ENCODE results near the gene CLDN19. TPM values are rescaled to one million over a fixed set of nuclear protein-coding genes. Genes with fewer than 3 reads are reported as not detected.

CLDN19 gene
- total RNA-seq, 1 donor from 2014 or later, result not detected

DNA sequence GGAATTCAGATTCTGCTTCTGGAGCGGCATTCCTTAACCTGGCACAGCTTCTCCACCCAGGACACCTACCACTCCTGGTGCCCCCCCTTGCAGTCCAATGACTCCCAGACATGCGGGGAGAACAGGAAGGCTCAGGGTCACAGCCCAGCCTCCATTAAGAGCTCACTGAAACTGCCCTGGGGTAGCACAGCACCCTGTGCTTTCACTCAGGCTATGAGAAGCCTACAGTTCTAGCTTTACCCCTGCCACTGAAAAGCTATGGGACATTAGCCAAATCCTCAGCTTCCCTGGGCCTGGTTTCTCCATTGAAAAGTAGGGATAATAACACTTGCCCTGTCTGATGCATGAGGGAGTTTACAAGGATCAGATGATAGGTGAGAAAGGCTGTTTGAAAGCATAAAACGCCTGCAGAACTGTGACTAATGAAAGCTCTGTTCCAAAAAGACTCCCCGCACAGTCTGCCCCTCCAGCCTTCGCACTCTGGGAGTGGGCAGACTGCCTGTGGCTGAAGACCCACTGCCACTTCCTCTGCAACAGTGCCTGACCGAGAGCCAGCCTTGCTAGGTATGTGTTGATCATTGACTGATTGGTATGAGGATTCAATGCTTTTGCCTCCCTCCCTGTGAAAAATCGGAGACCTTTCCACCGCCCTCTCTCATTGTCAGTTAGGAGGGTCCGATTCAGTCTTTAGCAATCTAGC, 2.7 kb upstream of the CLDN19 start:
- no peaks in the 10 kb centered on the region for H3K9me3 Mint-ChIP-seq (ENCODE audit: unreplicated experiment)
- no peak for TF ChIP-seq CTCF (IDR thresholded peaks at IDR 0.05; ENCODE audit: unreplicated experiment)
- peaks cover 3% of the 10 kb centered on the region for H3K27me3 Mint-ChIP-seq (ENCODE audit: unreplicated experiment)
- no peak for DNase-seq (ENCODE audit: low spot score)
- H3K4me1 Mint-ChIP-seq (ENCODE audit: unreplicated experiment), result no peaks in the 10 kb centered on the region
- peaks cover 17% of the 10 kb centered on the region for H3K36me3 Mint-ChIP-seq (ENCODE audit: low read depth, unreplicated experiment)
- no peak overlapping the region for H3K4me3 Mint-ChIP-seq (ENCODE audit: unreplicated experiment)
- H3K27ac Mint-ChIP-seq (ENCODE audit: unreplicated experiment), result no peak overlapping the region

DNA sequence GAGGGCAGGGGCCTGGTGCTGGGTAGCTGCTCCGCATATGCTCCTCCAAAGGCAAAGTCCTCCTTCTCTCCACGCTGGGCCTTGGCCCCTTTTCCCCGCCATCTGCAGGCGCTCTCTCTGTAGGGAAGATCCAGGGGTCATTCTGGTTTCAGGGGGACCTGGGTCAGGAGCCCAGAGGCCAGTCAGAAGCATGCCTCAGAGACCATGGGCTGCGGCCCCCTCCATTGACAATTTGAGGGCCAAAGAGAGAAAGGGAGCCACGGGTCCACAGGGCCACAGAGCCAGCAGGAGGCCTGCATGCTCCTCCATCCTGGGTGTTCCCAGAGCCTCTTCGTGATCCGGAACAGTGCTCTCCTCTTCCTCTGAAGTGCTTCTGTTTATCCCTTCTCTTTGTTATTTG, 2.1 kb upstream of the CLDN19 start:
- H3K36me3 Mint-ChIP-seq (ENCODE audit: low read depth, unreplicated experiment), result peaks cover 17% of the 10 kb centered on the region
- H3K27me3 Mint-ChIP-seq (ENCODE audit: unreplicated experiment), result peaks cover 2% of the 10 kb centered on the region
- no peaks in the 10 kb centered on the region for H3K9me3 Mint-ChIP-seq (ENCODE audit: unreplicated experiment)
- no peak overlapping the region for H3K4me3 Mint-ChIP-seq (ENCODE audit: unreplicated experiment)
- no peak for TF ChIP-seq CTCF (IDR thresholded peaks at IDR 0.05; ENCODE audit: unreplicated experiment)
- no peak for DNase-seq (ENCODE audit: low spot score)
- H3K27ac Mint-ChIP-seq (ENCODE audit: unreplicated experiment), result no peak overlapping the region
- peaks cover 3% of the 10 kb centered on the region for H3K4me1 Mint-ChIP-seq (ENCODE audit: unreplicated experiment)

DNA sequence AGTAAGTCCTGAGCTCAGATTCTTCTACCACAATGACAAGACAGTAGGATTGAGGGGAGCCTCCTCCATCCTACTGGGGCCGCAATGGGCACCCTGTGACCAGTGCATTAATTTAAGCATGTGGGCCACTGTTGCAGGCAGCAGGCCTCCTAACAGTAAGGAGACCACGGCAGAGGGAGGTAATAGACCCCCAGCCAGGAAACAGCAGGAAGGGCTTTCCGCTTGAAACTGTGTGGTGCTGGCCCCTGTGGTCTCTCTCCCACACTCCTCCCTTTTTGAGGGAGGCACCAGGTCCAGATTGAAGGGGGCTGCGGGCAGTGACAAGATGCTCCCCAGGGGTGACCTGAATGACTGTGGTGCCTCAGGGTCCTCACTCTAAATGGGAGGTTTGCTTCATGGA, 1.7 kb upstream of the CLDN19 start:
- peaks cover 4% of the 10 kb centered on the region for H3K4me1 Mint-ChIP-seq (ENCODE audit: unreplicated experiment)
- peaks cover 17% of the 10 kb centered on the region for H3K36me3 Mint-ChIP-seq (ENCODE audit: low read depth, unreplicated experiment)
- H3K9me3 Mint-ChIP-seq (ENCODE audit: unreplicated experiment), result no peaks in the 10 kb centered on the region
- H3K27me3 Mint-ChIP-seq (ENCODE audit: unreplicated experiment), result peaks cover 2% of the 10 kb centered on the region
- H3K27ac Mint-ChIP-seq (ENCODE audit: unreplicated experiment), result no peak overlapping the region
- H3K4me3 Mint-ChIP-seq (ENCODE audit: unreplicated experiment), result no peak overlapping the region
- no peak for TF ChIP-seq CTCF (IDR thresholded peaks at IDR 0.05; ENCODE audit: unreplicated experiment)
- DNase-seq (ENCODE audit: low spot score), result no peak

GRCh38 chr1:42740851-42741580, 980 bp upstream of the CLDN19 start:
- no peak overlapping the region for H3K27ac Mint-ChIP-seq (ENCODE audit: unreplicated experiment)
- no peaks in the 10 kb centered on the region for H3K27me3 Mint-ChIP-seq (ENCODE audit: unreplicated experiment)
- H3K9me3 Mint-ChIP-seq (ENCODE audit: unreplicated experiment), result no peaks in the 10 kb centered on the region
- peaks cover 4% of the 10 kb centered on the region for H3K4me1 Mint-ChIP-seq (ENCODE audit: unreplicated experiment)
- TF ChIP-seq CTCF (IDR thresholded peaks at IDR 0.05; ENCODE audit: unreplicated experiment), result no peak
- DNase-seq (ENCODE audit: low spot score), result no peak
- no peak overlapping the region for H3K4me3 Mint-ChIP-seq (ENCODE audit: unreplicated experiment)
- H3K36me3 Mint-ChIP-seq (ENCODE audit: low read depth, unreplicated experiment), result peaks cover 14% of the 10 kb centered on the region

GRCh38 chr1:42738678-42739226, 1.3 kb downstream of the CLDN19 start:
- Mint-ChIP-seq H3K36me3 (ENCODE audit: low read depth, unreplicated experiment) (peaks cover 5% of the 10 kb centered on the region), H3K4me1 (ENCODE audit: unreplicated experiment) (peaks cover 4% of the 10 kb centered on the region), H3K27me3 (ENCODE audit: unreplicated experiment) (peaks cover 1% of the 10 kb centered on the region), H3K4me3 (ENCODE audit: unreplicated experiment) (no peak overlapping the region), H3K9me3 (ENCODE audit: unreplicated experiment) (no peaks in the 10 kb centered on the region), H3K27ac (ENCODE audit: unreplicated experiment) (no peak overlapping the region)
- no peak for TF ChIP-seq CTCF (IDR thresholded peaks at IDR 0.05; ENCODE audit: unreplicated experiment)
- DNase-seq (ENCODE audit: low spot score), result no peak

Data from endothelial cell (in vitro differentiated cells).